ENCODE results near the gene BTRC.

Gene BTRC

DNA sequence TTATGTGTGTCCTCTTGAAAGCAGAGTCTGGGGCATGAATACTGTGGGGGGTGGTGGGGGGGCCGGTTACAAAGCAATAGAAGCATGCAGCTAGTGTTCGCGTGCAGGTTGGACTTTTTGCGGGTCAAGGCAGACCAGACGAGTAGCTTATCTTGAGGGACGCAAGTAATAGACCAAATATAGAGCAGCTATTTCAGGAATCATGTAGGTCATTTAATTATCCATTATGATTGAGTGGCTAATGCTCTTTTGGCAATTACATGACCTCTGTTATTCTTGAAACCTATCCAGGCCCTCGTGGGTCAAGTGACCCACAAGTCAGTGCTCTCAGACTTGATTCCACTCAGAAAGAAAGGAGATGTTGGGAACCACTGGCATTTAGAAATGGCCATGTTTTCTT is 93.0 kb downstream of the BTRC start:
- no peak for DNase-seq

- DNase-seq = no peak
Measured at GRCh38 chr10:101447477-101447876, 93.5 kb downstream of the BTRC start.

GRCh38 chr10:101450277-101451080 is 96.5 kb downstream of the BTRC start:
- DNase-seq = no peak

DNA sequence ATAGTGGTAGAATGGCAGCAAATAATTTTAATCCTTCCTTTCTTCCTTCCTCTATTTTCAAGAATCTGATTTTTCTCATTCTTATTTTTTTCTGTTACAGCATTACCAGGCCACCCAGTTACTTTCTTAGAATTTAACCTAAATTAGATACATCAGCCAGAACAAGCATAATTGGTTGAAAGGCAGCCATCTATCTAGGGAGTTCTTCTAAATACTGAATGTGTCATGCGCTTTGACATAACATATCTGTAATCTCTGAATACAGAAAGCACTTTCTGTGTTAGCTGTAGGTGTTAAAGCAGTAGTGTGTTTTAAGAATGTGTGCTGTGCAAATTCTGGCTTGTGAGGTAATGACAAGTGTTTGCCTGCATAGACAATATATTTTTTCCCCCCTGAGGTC is 97.3 kb downstream of the BTRC start:
- no peak for DNase-seq

DNA sequence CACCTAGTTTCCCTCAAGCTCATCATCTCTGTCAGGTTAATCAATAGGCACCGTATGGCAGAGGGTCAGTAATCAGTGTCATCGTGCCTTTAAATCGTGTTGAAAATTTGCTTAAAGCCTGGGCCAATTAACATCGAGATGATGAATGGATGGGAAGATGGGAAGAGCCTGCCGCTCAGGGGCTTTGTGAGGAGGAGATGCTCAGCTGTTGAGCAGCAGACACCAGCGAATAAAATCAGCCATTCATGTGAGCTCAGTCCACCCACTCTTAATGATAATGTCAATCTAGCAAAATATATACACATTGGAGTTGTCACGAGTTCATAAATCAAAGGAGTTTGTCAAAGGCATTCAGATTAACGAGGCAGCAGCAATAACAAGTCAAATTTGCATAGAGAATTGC is 97.7 kb downstream of the BTRC start:
- DNase-seq = no peak

- DNase-seq = no peak
Measured at GRCh38 chr10:101452176-101452575, 98.2 kb downstream of the BTRC start.

DNA sequence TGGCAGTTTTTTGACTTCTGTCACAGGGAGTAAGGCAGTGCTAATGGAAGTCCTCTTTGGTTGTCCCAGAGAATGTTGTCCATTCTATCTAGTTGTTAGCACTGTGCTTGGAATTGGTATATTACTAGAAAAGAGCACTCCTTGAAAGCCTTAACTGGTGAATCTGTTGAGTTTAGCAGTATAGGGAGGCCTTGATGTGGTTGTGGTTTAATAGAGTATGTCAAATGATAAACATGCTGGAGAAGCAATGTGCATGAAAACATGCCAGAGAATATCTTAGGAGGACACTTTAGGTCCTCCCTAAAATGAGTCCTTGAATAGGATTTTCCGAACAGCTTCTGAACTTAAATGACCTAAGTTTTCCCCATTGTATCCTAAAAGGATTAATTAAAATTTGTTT is 98.6 kb downstream of the BTRC start:
- no peak for DNase-seq

- no peak for DNase-seq
Measured at GRCh38 chr10:101453318-101453717, 99.4 kb downstream of the BTRC start.

- DNase-seq = no peak
Measured at GRCh38 chr10:101453791-101454718, 100.1 kb downstream of the BTRC start.

- no peak for DNase-seq
Measured at GRCh38 chr10:101458869-101459268, 104.9 kb downstream of the BTRC start.

DNA sequence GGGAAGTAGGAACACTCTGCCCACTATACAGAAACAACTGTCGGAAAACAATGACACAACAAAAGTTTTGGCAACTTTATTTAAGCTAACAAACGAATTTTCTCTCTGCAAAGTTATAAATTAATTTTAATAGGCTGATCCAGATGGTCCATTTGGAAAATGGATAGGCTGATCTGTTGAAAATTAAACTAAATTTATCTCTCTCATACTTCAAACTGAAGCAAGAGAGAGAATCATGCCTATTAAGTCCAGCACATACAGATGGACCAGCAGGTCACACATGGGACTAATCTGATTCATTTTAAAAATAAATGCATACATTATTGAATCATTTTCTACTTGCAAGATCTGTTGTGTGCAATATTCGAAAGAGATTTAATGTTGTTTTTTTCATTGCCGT is 110.1 kb downstream of the BTRC start:
- no peak for DNase-seq

GRCh38 chr10:101464599-101464998 is 110.6 kb downstream of the BTRC start:
- no peak for DNase-seq

- DNase-seq = no peak
Measured at GRCh38 chr10:101466016-101466912, 112.3 kb downstream of the BTRC start.

- peak in 1 of 2 donors; percentile 77 for DNase-seq
Measured at GRCh38 chr10:101467286-101467770, 113.4 kb downstream of the BTRC start.

- no peak for DNase-seq
Measured at GRCh38 chr10:101468159-101468558, 114.2 kb downstream of the BTRC start.

DNA sequence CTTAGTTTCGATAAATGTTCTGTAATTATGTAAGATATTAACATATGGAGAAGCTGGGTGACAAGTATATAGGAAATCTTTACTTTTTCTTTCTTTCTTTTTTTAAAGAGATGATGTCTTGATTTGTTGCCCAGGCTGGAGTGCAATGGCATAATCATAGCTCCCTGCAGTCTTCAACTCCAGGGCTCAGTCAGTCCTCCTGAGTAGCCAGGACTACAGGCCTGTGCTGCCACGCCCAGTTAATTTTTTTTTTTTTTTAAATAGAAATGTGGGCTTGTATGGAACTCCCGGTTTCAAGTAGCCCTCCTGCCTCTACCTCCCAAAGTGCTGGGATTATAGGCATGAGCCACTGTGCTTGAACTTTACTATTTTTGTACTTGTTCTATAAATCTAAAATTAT is 122.4 kb downstream of the BTRC start:
- DNase-seq = no peak

GRCh38 chr10:101478956-101479355 is 125.0 kb downstream of the BTRC start:
- DNase-seq = no peak

- no peak for DNase-seq
Measured at GRCh38 chr10:101481256-101481655, 127.3 kb downstream of the BTRC start.

- no peak for DNase-seq
Measured at GRCh38 chr10:101482568-101482967, 128.6 kb downstream of the BTRC start.

GRCh38 chr10:101484175-101484745 is 130.3 kb downstream of the BTRC start:
- no peak for DNase-seq

DNA sequence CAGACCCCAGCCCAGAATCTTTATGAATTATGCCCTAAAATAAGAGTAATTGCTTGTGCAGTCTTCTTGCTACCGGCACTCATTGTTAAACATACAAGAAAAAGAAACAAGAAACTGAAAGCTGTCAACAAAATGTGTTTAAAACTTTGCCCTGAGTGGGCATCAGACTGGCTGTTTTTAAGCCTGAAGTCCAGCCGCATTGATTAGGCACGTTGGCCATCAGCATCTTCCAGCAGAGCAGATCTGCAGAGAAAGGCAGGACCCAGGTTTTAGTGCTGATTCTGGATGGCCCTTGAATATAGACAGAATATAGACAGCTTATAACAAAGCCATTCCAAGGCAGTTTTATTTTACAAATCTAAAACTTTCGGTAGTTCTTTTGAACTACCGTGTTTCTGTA is 131.2 kb downstream of the BTRC start:
- DNase-seq = no peak
